Activated B cell treated with CpG ODN at 0.5 μM for 24 hours (primary cell): ENCODE data around the gene ANKRD11. TPM values are rescaled to one million over a fixed set of nuclear protein-coding genes. Genes with fewer than 3 reads are reported as not detected.

Experiments
- ATAC-seq: fragments of 200-7000 bp; cut with Tn5 transposase; one replicate; pipeline ENCODE4 v1.10.0; 2021; ENCODE audit warnings: low read depth, mild to moderate bottlenecking, moderate library complexity
- CTCF ChIA-PET: fragments of 350-600 bp; sonication (Branson Sonifier 250); formaldehyde crosslinking; loops from one replicate; lab custom pipeline; 2021; ENCODE audit warnings: antibody characterized with exemption; lab: Charles Lee
- POLR2A ChIA-PET: fragments of 350-600 bp; sonication (Branson Sonifier 250); formaldehyde crosslinking; loops from one replicate; lab custom pipeline; 2021; ENCODE audit warnings: antibody characterized with exemption; lab: Charles Lee
- DNase-seq: peaks from one replicate; pipeline ENCODE4 v3.0.0; 2022
- H3K27ac Mint-ChIP-seq: one replicate; pipeline ENCODE4 v1.8.0; 2020; ENCODE audit warnings: mixed read lengths
- H3K27me3 Mint-ChIP-seq: one replicate; pipeline ENCODE4 v1.8.0; 2021; ENCODE audit warnings: mixed read lengths
- H3K36me3 Mint-ChIP-seq: one replicate; pipeline ENCODE4 v1.8.0; 2021; ENCODE audit warnings: low read depth, mixed read lengths
- H3K4me1 Mint-ChIP-seq: one replicate; pipeline ENCODE4 v1.8.0; 2021; ENCODE audit warnings: mixed read lengths
- H3K4me3 Mint-ChIP-seq: one replicate; pipeline ENCODE4 v1.8.0; 2020; ENCODE audit warnings: mild to moderate bottlenecking, mixed read lengths
- H3K9me3 Mint-ChIP-seq: one replicate; pipeline ENCODE4 v1.8.0; 2020; ENCODE audit warnings: mixed read lengths
- CTCF ChIP-seq: fragments of 200-600 bp; IDR thresholded peaks from one replicate; pipeline ENCODE4 v1.8.0; 2022; ENCODE audit warnings: antibody characterized with exemption, mild to moderate bottlenecking
- intact Hi-C: fragments of 100-400 bp; cut with micrococcal nuclease; formaldehyde crosslinking; loops from one replicate; pipeline ENCODE4 v1.15.1; 2024
- total RNA-seq: library from RNA; stranded (reverse); gene quantifications from 2 replicates; pipeline ENCODE4 v1.2.3, GENCODE V29; 2022

Gene ANKRD11
- total RNA-seq, 1 donor from 2014 or later, result 243 TPM

DNA sequence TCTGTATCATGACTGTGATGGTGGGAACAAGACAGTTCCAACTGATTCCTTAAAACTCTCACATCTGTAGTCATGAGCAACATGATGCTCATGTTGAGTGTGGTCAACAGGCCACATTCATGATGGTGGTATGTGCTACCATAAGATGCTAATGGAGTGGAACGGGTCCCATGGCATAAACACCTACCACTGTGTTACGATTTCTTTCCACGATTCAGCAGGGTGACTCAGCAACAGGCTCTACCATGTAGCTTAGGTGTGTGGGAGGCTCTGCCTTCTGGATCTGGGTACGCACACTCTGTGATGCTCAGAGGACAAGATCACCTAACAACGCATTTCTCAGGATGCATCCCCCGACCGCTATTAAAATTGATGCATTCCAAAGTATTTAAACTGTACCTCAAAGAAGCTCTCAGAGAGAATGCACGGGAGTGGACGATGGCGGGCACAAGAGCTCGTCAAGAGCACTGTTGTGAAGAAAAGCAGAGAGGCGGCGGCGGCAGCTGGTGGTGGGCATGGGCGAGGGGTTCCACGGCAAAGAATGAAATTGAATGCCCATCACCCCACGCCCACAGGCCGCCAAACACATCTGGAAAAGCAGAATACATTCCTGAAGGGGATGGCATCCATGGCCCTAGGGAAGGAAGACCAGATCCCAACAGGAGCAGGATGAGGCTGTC is 139.5 kb downstream of the ANKRD11 start:
- H3K9me3 Mint-ChIP-seq, result no peaks in the 10 kb centered on the region
- peaks cover 40% of the 10 kb centered on the region for H3K36me3 Mint-ChIP-seq
- no peak for ATAC-seq
- intact Hi-C loops, result no loop called here
- no peak overlapping the region for H3K4me3 Mint-ChIP-seq
- ChIA-PET CTCF (interaction anchor here (0.8 kb wide), 1 partner anchor 199 kb away, joined by 3 read pairs; no protein-coding TSS in a partner anchor), POLR2A (interaction anchor here (1.0 kb wide), 1 partner anchor 9 kb away, joined by 3 read pairs; no protein-coding TSS in a partner anchor)
- H3K27ac Mint-ChIP-seq, result no peak overlapping the region
- no peak for DNase-seq
- peaks cover 71% of the 10 kb centered on the region for H3K4me1 Mint-ChIP-seq
- no peaks in the 10 kb centered on the region for H3K27me3 Mint-ChIP-seq
- no peak for TF ChIP-seq CTCF

GRCh38 chr16:89349947-89350633 is 140.3 kb downstream of the ANKRD11 start:
- no peaks in the 10 kb centered on the region for H3K9me3 Mint-ChIP-seq
- H3K4me1 Mint-ChIP-seq, result peaks cover 71% of the 10 kb centered on the region
- no peaks in the 10 kb centered on the region for H3K27me3 Mint-ChIP-seq
- CTCF ChIA-PET, result no interaction called here
- no peak overlapping the region for H3K4me3 Mint-ChIP-seq
- POLR2A ChIA-PET, result interaction anchor here (0.6 to 1.0 kb wide), 2 partner anchors 9 to 37 kb away, joined by 3 read pairs; no protein-coding TSS in a partner anchor
- DNase-seq (no peak), ATAC-seq (no peak)
- intact Hi-C loops, result no loop called here
- no peak overlapping the region for H3K27ac Mint-ChIP-seq
- no peak for TF ChIP-seq CTCF
- peaks cover 38% of the 10 kb centered on the region for H3K36me3 Mint-ChIP-seq

- Mint-ChIP-seq H3K36me3 (peaks cover 42% of the 10 kb centered on the region), H3K27me3 (no peaks in the 10 kb centered on the region), H3K27ac (no peak overlapping the region), H3K4me3 (no peak overlapping the region), H3K9me3 (no peaks in the 10 kb centered on the region), H3K4me1 (peaks cover 81% of the 10 kb centered on the region)
- DNase-seq, result no peak
- CTCF ChIA-PET, result no interaction called here
- POLR2A ChIA-PET, result interaction anchor here (0.7 kb wide), 1 partner anchor 56 kb away, joined by 3 read pairs; no protein-coding TSS in a partner anchor
- intact Hi-C loops, result no loop called here
- no peak for ATAC-seq
- TF ChIP-seq CTCF, result no peak
These were observed 142.6 kb downstream of the ANKRD11 start for GRCh38 chr16:89347807-89348206.

- ATAC-seq (no peak), DNase-seq (no peak)
- no peak overlapping the region for H3K27ac Mint-ChIP-seq
- ChIA-PET POLR2A (no interaction called here), CTCF (no interaction called here)
- peaks cover 77% of the 10 kb centered on the region for H3K4me1 Mint-ChIP-seq
- intact Hi-C loops, result no loop called here
- no peaks in the 10 kb centered on the region for H3K27me3 Mint-ChIP-seq
- peaks cover 34% of the 10 kb centered on the region for H3K36me3 Mint-ChIP-seq
- TF ChIP-seq CTCF, result no peak
- no peak overlapping the region for H3K4me3 Mint-ChIP-seq
- H3K9me3 Mint-ChIP-seq, result no peaks in the 10 kb centered on the region
These were observed 143.5 kb downstream of the ANKRD11 start for GRCh38 chr16:89346869-89347268.

DNA sequence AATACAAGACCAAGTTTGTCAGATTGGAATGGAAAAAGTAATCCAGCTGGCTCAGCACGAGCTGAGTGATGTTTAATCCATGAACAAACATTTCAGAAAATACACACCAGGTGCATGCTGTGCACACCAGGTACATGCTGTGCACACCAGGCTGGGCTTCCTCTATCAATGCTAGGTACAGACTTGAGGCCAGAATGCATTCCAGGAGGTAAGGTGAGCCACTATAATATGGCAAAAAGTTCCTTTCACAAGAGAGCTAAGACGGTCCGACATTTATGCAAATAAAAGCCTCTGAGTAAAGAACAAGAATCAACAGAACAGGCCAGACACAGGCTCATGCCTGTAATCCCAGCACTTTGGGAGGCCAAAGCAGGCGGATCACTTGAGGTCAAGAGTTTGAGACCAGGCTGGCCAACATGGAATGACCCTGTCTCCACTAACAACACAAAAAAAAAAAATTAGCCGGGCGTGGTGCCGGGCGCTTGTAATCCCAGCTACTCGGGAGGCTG is 144.7 kb downstream of the ANKRD11 start:
- no peak for ATAC-seq
- Mint-ChIP-seq H3K4me3 (no peak overlapping the region), H3K27me3 (no peaks in the 10 kb centered on the region), H3K9me3 (no peaks in the 10 kb centered on the region), H3K4me1 (peaks cover 76% of the 10 kb centered on the region), H3K36me3 (peaks cover 25% of the 10 kb centered on the region), H3K27ac (no peak overlapping the region)
- POLR2A ChIA-PET, result interaction anchor here (0.5 to 0.7 kb wide), 2 partner anchors 23 to 642 kb away, joined by 7 read pairs; no protein-coding TSS in a partner anchor
- intact Hi-C loops, result no loop called here
- TF ChIP-seq CTCF, result no peak
- no peak for DNase-seq
- CTCF ChIA-PET, result no interaction called here
